ENCODE measurements around the gene TECTA.

Gene TECTA, protein sequence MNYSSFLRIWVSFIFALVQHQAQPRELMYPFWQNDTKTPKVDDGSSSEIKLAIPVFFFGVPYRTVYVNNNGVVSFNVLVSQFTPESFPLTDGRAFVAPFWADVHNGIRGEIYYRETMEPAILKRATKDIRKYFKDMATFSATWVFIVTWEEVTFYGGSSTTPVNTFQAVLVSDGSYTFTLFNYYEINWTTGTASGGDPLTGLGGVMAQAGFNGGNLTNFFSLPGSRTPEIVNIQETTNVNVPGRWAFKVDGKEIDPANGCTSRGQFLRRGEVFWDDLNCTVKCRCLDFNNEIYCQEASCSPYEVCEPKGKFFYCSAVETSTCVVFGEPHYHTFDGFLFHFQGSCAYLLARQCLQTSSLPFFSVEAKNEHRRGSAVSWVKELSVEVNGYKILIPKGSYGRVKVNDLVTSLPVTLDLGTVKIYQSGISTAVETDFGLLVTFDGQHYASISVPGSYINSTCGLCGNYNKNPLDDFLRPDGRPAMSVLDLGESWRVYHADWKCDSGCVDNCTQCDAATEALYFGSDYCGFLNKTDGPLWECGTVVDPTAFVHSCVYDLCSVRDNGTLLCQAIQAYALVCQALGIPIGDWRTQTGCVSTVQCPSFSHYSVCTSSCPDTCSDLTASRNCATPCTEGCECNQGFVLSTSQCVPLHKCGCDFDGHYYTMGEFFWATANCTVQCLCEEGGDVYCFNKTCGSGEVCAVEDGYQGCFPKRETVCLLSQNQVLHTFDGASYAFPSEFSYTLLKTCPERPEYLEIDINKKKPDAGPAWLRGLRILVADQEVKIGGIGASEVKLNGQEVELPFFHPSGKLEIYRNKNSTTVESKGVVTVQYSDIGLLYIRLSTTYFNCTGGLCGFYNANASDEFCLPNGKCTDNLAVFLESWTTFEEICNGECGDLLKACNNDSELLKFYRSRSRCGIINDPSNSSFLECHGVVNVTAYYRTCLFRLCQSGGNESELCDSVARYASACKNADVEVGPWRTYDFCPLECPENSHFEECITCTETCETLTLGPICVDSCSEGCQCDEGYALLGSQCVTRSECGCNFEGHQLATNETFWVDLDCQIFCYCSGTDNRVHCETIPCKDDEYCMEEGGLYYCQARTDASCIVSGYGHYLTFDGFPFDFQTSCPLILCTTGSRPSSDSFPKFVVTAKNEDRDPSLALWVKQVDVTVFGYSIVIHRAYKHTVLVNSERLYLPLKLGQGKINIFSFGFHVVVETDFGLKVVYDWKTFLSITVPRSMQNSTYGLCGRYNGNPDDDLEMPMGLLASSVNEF (N-terminal part only)

DNA sequence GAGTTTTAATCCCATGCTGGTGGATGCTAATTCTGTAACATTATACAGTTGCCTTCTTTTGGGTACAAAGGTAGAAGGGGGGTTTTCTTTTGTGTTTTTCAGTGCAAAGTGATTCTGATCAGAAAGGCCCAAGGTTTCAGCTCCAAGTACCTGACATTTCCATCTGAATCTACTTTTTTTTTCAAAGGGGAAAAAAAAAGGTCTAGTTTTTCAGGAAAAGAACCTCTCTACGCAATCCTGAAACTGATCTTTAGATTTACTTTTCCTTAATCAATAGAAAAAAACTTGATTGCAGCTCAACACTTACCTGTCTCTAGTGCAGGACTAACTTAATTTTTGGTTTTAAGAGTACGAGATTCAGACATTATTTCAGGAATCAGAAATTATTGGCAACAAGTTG, at the start of gene TECTA:
TSS of gene TECTA (plus strand) at position 301 of the 400 bp plus-strand sequence. CDS start 1,423 bp downstream, outside the sequence.
- no peak for DNase-seq

DNA sequence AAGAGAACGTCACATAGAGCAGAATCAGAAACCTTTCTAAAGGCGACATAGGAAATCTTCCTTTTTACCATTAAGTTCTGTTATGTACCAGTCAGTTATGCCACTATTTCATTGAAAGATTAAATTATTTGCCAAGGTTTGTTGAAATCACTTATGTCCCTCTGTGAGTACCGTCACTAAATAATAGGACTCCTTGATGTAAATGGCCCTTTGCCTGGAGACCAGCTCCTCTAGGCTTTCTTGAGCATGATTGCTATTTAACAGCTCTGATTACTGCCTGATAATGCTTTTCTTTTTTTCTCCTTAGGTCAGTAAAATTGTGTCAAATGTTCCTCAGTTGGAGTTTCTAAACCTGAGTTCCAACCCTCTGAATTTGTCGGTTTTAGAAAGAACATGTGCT, 47.8 kb upstream of the TECTA start:
- no peak for DNase-seq

DNA sequence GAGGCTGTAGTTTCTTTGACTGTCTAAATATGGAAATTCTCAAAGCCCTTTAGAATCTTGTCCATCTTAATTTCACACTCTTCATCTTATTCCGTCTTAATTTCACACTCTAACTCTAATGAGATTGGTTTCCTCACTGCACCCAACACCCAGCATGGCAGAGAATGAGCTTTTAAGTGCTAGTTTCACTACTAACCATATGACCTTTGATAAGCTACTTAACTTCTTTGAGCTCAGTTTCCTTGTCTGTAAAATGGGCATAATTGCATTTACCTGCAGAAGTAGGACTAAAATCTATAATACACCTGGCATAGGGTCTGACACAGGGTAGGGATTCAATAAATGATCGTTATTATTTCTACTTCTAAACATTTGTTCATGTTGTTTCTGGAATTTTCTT, 46.8 kb upstream of the TECTA start:
- no peak for DNase-seq

DNA sequence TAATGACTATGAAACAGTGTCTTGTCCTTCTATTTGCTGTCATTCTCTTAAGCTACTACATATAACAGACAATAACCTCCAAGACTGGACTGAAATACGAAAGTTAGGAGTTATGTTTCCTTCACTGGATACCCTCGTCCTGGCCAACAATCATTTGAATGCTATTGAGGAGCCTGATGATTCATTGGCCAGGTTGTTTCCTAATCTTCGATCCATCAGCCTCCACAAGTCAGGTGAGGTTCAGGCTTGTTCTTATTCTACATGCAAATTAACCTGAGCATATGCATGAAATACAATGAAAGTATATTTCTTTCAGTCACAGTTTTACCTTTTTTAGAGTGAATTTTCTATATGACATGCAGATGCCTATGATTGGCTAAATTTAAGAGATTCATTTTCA, 46.0 kb upstream of the TECTA start:
- DNase-seq: no peak

DNA sequence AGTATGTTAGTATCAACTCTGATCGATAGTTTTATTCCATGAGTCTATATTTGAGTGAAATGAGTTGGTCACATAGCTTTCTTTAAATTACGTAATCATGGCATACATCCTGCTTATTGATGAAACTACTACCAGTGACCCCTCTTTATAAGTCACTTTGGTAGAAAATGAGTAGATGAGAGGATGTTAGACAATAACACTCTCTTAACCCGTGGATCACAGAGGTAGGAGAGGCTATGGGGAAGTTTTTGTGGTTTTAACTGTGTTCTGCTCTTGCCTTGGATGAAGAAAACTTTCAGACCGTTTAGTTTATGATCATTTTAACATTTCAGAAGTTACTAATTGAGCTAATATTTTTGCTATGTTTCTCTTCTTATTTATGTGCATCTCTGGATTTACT, 43.1 kb upstream of the TECTA start:
- no peak for DNase-seq

DNA sequence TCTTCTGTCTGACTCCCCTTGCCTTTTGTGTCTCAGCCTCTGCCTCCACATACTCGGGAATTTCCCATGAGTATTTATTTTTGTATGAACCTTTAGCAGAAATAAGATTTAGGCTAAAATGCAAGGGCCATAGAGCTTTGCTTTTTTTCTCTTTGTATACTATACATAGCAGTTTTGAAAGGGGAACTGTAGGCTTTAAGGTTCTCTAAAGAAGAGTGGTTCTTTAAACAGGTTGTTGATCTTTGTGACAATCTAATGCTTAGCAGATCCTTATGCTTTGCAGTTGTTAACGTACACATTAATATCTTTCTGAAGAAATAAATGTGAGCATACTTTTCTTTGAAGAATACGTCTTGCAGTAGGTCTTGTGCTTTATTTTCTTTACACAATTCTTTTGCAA, 42.1 kb upstream of the TECTA start:
- DNase-seq: no peak

DNA sequence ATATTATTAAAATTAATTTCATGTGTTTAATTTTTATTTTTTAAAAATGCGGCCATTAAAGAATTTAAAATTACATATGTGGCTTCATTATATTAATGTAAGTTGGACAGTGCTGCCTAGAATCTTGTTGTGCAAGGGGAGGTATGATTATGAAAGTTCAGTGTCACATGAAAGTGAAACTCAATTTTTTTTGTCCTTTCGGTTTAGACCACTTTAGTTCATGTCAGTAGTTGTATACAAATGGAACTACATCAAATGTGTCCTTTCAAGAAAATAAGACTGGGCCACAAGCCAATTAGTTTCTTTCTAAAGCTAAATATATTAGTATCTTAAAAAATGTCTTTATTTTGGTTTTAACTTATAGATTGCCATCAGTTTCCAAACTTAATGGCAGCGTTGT, 41.4 kb upstream of the TECTA start:
- no peak for DNase-seq

DNA sequence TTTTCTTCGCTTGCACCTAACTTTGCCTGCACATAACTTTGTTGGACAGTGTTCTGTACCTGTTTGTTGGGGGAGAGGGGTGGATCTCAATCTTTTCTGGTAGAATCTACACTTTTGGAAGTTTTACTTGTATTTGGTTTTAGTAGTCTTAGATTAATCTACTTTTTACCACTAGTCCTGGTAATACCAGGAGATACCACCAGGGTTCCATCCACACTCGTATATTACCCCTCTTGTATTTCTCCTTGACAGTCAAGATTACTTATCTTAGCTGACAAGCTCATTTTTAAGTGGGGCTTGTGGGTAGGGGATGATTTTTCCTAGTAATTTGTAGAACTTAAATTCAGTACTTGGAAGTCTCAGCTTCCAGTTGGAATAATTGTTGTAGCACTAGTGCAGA, 37.3 kb upstream of the TECTA start:
- DNase-seq: no peak

DNA sequence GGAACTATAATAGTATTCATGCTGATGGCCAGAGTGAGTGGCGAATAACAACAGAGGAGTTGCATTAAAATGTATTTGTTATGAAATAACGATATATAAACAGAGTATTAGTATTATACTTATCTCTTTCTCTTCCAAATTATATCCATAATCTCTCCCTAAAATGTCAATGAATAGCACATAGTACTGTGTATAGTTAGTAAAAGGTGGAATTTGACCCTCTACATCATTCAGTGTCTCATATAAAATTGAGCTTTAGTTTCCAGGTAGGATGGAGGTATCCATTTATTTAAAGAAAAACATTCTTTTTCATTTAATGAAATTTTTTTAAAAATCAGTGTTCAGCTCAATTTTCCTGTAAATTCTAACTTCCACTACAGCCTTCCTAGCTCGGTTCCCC, 34.4 kb upstream of the TECTA start:
- no peak for DNase-seq

DNA sequence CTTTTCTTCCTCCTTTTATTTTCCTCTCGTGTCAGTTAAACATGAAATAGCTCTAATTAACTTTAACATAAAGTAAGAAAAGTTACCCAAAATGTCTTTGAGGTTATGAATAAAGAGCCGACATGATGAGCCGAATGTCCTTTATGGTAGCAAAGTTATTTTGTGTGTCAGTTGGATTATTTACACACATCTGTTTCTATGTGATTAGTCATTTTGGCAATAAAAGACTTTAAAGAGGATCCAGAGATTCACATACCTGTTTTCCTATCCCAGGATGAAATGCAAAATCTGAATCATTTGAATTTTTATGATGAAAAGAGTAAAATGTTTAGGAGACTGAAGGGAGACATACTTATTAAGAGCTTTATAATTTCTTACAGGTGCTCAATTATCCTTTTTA, 34.0 kb upstream of the TECTA start:
- DNase-seq: no peak

DNA sequence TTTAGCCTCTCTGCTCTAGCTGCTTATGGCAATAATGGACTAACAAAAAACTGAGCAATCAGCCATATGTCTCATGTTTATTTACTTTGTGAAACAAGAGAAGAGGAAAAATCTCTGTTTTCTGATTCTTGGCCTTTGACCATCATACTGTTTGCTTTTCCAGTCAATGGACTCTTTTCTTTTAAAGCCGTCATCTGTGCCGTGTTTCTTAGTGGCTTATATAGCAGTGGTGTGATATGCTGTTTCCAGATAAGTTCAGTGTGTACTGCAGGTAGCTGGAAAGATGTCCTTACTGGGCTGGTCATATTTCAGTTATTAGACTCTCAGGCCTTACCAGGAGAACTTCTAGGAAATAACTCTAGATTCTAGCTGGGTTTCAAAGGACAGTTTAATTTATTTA, 33.6 kb upstream of the TECTA start:
- no peak for DNase-seq

DNA sequence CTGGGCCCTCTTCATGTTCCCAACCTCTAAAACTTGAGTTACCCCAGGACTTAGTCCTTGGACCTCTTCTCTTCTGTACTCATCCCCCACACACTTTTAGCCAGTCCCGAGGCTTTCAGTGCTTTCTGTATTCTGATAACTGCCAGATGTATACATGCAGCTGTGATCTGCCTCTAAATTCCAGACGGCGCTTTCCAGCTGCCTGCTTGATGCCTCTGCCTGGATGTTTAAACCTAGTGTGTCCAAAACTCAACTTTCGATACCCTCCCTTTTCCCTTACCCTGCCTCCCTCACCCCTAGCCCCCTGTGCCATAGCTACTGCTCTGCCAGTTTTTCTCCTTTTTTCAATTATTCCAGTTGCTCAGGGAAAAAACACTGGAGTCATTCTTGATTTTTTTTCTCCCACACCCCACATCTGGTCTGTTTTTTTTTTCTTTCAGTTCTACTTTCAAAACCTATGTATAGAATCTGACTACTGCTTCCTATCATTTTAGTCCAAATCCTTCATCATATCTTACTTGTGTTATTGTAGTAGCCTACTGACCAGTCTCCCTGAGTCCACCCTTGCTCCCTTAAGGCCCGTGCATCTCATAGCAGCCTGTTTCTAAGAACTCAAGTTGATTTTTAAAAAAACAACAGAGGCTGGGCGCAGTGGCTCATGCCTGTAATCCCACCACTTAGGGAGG, 32.9 kb upstream of the TECTA start:
- DNase-seq: no peak

DNA sequence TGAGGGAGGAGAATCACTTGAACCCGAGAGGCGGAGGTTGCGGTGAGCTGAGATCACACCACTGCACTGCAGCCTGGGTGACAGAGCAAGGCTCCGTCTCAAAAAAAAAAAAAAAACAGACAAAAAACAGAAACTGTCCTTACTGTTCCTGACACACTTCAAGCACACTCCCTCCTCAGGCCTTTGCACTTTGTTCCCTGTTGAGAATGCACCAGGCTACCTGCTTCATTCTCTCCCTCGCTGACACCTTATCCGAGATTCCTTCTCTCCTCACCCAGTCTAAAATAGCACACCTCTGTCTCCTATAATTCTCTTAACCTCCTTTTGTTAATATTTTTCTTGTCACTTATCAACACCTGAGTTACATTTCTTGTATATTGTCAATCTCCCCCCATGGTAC, 32.3 kb upstream of the TECTA start:
- no peak for DNase-seq

DNA sequence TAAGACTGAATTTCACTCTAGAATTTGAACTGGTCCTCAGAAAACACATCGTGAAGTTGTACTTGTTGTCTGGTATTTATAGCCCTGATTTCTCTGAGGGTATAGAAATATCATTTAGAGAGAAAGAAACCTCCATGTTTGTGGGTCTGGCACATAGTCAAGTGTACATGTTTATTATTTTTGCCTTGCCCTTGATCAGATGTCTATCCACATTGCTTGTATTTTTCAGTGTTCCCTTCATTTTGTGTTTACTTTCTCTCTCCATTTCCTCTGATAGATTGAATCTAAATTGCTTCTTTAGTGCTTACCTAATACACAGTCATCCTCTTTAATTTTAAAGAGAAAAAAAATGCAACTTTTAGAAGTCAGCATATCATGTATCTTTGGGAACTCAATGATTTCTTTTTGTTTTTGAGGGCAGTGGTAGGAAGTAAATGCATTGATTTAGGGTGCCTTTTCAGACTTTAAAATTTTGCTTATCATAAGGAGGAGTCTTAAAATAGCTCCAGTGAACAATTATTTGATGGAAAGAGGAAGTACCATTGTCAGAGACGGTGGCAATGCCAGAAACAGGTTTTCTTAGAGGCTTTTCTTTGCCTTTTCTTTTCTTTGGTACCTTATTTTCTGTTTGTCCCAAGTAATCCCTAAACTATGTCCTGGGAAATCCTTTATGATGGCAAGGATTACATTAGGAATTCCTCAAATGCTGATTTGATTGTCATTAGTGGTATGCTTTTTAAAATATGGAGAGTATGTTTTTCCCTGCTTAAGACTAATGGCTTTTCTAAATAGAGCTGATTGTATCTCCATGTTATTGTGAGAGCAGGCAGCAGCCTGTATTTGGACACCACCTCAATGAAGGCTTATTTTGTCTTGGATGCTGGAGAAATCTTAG, 29.8 kb upstream of the TECTA start:
- no peak for DNase-seq

DNA sequence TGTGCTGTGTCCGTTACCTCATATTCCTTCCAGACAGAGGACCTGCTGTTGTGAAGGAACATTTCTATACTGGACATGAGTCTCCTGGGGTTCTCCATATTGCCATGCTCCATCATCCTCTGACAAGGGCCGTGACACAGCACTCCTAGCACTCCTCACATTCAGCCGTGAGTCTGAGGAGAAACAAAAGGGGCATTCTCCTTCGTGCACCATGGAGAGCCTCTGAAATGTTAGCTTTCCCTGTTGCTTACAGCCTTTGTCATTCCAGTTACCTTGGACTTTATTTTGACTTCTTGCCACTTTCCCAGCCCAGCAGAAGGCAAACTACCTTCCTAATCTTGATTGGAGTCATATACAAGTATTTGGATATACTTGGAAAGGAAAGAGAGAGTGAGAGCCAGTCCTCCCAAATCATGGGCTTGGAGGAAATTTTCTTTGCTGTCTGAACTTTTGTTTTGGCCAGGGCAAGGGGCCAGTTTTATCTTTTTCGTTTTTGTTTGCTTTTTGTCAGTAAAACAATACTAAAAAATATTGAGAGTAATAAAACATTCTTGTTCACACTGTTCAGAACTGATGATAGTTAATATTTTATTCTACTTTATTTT, 29.1 kb upstream of the TECTA start:
- DNase-seq: peak; percentile 30

DNA sequence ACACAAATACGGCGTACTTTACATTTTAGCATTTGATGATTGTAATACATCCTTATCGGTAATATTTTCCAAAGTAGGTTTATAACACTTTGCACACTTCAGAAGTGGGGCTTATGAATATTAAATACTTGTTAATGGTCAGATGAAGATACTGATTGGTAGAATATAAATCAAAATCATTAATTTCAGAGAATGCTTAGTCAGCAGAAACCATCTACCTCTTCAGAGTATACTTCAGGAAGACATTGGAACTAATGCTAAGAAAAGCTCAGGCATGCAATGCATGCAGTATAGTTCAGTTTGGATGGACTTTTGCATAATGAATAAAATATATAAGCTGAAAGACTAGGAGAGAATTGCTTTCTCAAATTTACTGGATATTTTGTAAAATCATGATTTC, 19.7 kb upstream of the TECTA start:
- DNase-seq: no peak

DNA sequence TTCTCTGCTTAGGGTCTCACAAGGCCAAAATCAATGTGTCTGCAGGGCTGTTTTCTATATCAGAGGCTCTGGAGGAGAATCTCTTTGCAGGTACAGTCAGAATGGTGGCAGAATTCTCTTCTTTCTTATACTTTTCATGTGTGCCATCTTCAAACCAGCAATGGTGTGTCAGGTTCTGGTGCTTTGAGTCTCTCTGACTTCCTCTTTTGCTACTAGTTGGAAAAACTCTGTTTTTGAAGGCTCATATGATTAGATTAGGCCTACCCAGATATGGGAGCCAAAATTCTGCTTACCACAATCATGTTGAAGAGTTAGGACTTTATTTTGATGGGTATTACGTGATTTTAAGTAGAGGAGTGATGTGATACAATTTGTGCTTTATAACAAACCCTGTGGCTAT, 18.8 kb upstream of the TECTA start:
- no peak for DNase-seq

DNA sequence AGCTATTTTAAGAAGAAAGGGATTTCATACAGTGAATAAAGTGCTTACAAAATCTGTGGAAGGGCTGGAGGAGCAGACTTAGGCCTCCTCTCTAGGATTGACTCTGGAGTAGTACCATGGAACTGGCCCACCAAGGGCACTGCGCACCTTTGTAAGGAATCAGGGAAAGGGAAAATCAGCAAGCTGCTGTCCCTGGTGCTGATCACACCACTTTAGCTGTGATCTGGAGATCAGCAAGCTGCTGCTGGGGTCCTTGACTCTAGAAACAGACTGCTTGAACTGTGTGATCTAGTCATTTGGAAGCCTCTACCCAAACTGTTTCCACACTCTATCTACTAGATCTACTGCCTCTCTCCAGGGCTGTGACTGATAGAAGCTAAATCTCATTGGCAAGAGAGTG, 18.4 kb upstream of the TECTA start:
- DNase-seq: peak; percentile 57

DNA sequence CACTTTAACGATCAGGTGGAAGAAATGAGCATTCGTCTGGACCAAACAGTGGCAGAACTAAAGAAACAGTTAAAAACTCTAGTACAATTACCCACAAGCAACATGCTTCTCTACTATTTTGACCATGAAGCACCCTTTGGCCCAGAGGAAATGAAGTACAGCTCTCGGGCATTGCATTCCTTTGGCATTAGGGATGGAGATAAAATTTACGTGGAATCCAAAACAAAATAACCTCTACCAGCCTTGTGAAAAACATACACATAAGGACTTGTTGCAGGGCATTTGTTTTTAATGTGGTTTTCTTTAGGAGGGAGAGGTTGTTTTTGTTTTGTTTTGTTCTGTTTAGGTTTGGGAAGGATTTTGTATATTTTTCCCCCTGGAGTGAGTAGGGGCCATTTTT, 14.2 kb upstream of the TECTA start:
- no peak for DNase-seq

DNA sequence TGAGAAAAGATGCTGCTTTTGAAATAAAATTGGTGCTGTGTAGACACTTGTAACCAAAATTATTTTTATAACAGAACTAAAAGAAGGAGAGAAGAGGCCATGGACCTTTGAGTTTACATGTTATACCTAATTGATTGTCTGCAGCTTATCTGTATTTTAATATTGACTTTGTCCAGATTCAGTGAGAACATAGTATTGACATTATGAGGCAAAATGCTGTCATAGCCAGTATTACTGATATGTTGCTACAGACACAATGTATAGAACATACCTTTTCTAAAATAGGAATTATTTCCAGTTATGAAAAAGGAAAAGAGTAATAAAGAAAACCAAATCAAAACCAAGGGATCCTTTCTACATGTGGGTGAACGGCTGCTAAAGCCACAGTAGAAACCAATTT, 11.5 kb upstream of the TECTA start:
- no peak for DNase-seq

DNA sequence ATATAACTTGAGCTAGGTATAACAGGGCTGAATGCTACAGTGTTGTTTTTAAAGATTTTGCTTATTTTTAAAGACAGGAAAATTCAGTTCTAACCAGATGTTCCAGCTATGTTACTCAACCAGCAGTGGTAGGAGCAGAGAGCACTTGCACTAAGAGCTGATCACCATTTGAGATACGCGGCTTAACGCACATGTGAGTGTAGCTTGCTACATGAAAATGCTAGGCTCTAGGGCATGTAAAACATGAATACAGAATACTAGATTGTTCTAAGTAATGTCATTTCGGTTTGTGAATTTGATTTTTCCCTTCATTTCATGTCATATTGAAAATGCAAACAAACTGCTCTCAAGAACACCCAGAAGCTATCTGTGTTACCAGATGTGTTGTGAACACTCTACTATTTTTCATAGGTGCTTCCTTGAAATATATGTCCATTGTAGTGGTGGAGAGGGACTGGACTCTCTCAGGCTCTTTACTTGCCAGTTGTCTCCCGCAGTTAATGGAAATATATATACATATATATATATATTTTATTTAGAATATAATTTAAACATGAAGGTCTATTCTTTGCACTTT, 10.8 kb upstream of the TECTA start:
- no peak for DNase-seq

All from eye (tissue), 1 donor.